ENCODE results near the gene HMCN2. TPM values are rescaled to one million over a fixed set of nuclear protein-coding genes. Genes with fewer than 3 reads are reported as not detected.

The HMCN2 gene
- total and polyA plus RNA-seq, 2 donors (not counting 3 experiments of a cell fraction or from before 2014, with no cell fraction given) = 0.04 to 0.24 TPM

DNA sequence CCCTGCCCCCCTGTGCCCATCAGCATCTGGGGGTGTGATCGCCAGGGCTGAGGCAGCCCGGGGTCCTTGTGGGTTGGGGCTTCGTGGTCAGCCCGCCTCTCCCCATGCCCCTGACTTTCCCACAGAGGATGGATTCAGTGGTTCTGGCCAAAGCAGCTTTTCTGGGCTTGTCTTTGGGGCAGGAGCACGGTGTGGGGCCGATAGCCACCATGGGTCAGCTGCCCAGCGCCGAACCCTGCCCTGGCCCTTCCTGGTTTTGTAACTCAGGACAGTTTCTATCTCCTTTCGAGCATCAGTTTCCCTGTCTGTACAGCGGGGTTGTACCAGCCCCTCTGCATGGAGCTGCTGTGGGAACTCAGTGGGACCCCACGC lies 77.1 kb downstream of the HMCN2 start:
- TF ChIP-seq, protein P1, sequence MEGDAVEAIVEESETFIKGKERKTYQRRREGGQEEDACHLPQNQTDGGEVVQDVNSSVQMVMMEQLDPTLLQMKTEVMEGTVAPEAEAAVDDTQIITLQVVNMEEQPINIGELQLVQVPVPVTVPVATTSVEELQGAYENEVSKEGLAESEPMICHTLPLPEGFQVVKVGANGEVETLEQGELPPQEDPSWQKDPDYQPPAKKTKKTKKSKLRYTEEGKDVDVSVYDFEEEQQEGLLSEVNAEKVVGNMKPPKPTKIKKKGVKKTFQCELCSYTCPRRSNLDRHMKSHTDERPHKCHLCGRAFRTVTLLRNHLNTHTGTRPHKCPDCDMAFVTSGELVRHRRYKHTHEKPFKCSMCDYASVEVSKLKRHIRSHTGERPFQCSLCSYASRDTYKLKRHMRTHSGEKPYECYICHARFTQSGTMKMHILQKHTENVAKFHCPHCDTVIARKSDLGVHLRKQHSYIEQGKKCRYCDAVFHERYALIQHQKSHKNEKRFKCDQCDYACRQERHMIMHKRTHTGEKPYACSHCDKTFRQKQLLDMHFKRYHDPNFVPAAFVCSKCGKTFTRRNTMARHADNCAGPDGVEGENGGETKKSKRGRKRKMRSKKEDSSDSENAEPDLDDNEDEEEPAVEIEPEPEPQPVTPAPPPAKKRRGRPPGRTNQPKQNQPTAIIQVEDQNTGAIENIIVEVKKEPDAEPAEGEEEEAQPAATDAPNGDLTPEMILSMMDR (IDR thresholded peaks at IDR 0.05; ENCODE audit: extremely low read depth in 1 of 2, insufficient read depth in 1 of 2, low read depth in 1 of 2, low read length in 2 of 2) = no peak
- TF ChIP-seq, protein P2, sequence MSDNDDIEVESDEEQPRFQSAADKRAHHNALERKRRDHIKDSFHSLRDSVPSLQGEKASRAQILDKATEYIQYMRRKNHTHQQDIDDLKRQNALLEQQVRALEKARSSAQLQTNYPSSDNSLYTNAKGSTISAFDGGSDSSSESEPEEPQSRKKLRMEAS (IDR thresholded peaks at IDR 0.05; ENCODE audit: insufficient read depth, insufficient read length) = no peak
- TF ChIP-seq EZH2 (IDR thresholded peaks at IDR 0.05; ENCODE audit: borderline replicate concordance, low read depth, low read length, severe bottlenecking) (no peak), MYC (IDR thresholded peaks at IDR 0.05; ENCODE audit: low read depth, low read length) (no peak), FOS (IDR thresholded peaks at IDR 0.05; ENCODE audit: borderline replicate concordance, insufficient read depth, low read length) (no peak), GATA2 (IDR thresholded peaks at IDR 0.05; ENCODE audit: insufficient read depth, insufficient read length, low read depth, low read length) (no peak), JUN (IDR thresholded peaks at IDR 0.05; ENCODE audit: borderline replicate concordance, insufficient read depth, insufficient read length, low read depth) (no peak), POLR2A (IDR thresholded peaks at IDR 0.05; ENCODE audit: low read depth, low read length) (no peak), POLR2AphosphoS5 (IDR thresholded peaks at IDR 0.05; ENCODE audit: insufficient read depth, low read depth, low read length) (no peak)
- H3K36me3 ChIP-seq (ENCODE audit: control insufficient read depth in 2 of 2, extremely low read depth in 1 of 2, insufficient read depth in 2 of 2, low read length in 2 of 2) = no peaks in the 10 kb centered on the region
- no peaks in the 10 kb centered on the region for H3K79me2 ChIP-seq (ENCODE audit: control insufficient read depth, insufficient read depth, low read length)
- intact Hi-C loops (cut with micrococcal nuclease) (loop anchor here (1.0 to 2.0 kb wide), 4 partner anchors 78 to 235 kb away; partner anchors contain the start of gene HMCN2), dilution Hi-C loops (cut with MboI; ENCODE audit: extremely low pct_ligation_motif_present, low sequenced_read_pairs) (no loop called here)
- no TSS peak for BruUV-seq (replicated peaks)
- H3K9ac ChIP-seq (replicated peaks; ENCODE audit: extremely low read depth, insufficient read depth, low read length) = no peak overlapping the region
- no peaks in the 10 kb centered on the region for H3K4me1 ChIP-seq (ENCODE audit: control insufficient read depth, extremely low read depth, insufficient read depth, low read length)
- no peak overlapping the region for H3K4me3 ChIP-seq (replicated peaks in 1 of 3; ENCODE audit: insufficient read depth in 1 of 3, low read depth in 1 of 3, low read length in 3 of 3)
- no peaks in the 10 kb centered on the region for H4K20me1 ChIP-seq (replicated peaks; ENCODE audit: control insufficient read depth, extremely low read depth, insufficient read depth, low read length)
- CTCF ChIA-PET = interaction anchor here (0.7 to 3.5 kb wide), 10 partner anchors 11 to 236 kb away, joined by 3 to 21 read pairs (median 4); partner anchors contain the start of gene HMCN2
- no peaks in the 10 kb centered on the region for H3K27me3 ChIP-seq (ENCODE audit: control insufficient read depth in 2 of 2, insufficient read depth in 2 of 2, low read length in 2 of 2)
- no peak overlapping the region for H2AFZ ChIP-seq (ENCODE audit: low read depth, low read length)
- no peaks in the 10 kb centered on the region for H3K9me1 ChIP-seq (replicated peaks; ENCODE audit: control insufficient read depth, extremely low read depth, insufficient read depth, low read length)
- FAIRE-seq = no peak
- no peaks in the 10 kb centered on the region for H3K9me3 ChIP-seq (replicated peaks; ENCODE audit: control insufficient read depth, insufficient read depth, low read length)
- H3K27ac ChIP-seq (ENCODE audit: insufficient read depth, low read depth, low read length) = no peak overlapping the region
- DNase-seq (ENCODE audit: low read depth, low spot score) = no peak
- POLR2A ChIA-PET = no interaction called here
- no peak overlapping the region for H3K4me2 ChIP-seq (ENCODE audit: insufficient read depth, low read length)
